HEK293T (cell line): ENCODE data around the gene AGPAT2.

ENCODE experiments used
- CTCF ChIA-PET: fragments of 350-600 bp; formaldehyde crosslinking; extraction: SDS; loops from one replicate; lab custom pipeline; 2021; ENCODE audit warnings: antibody characterized with exemption, inconsistent platforms; lab: Yijun Ruan, JAX
- POLR2A ChIA-PET: fragments of 350-600 bp; formaldehyde crosslinking; extraction: SDS; loops from one replicate; lab custom pipeline; 2020; ENCODE audit warnings: antibody characterized with exemption, inconsistent platforms; lab: Yijun Ruan, JAX
- DNase-seq: peaks from one replicate; pipeline ENCODE4 v3.0.0; 2012; ENCODE audit warnings: mixed read lengths; ENCODE audit errors: extremely low spot score
- ARNT ChIP-seq: fragments of 450-650 bp; IDR thresholded peaks from 2 replicates; pipeline ENCODE4 v1.6.1; 2017; ENCODE audit warnings: mild to moderate bottlenecking
- BHLHE40 ChIP-seq: fragments of 450-650 bp; IDR thresholded peaks from 2 replicates; pipeline ENCODE4 v1.6.1; 2016; ENCODE audit warnings: mild to moderate bottlenecking, moderate library complexity, borderline replicate concordance
- CTBP1 ChIP-seq: fragments of 450-650 bp; IDR thresholded peaks from 2 replicates; pipeline ENCODE4 v1.6.1; 2016; ENCODE audit warnings: borderline replicate concordance
- ELF4 ChIP-seq: fragments of 450-650 bp; IDR thresholded peaks from 2 replicates; pipeline ENCODE4 v1.6.1; 2017; ENCODE audit warnings: antibody characterized with exemption
- FOXA1 ChIP-seq: fragments of 450-650 bp; IDR thresholded peaks from 2 replicates; pipeline ENCODE4 v1.6.1; 2016; ENCODE audit warnings: mild to moderate bottlenecking
- FOXK2 ChIP-seq: fragments of 450-650 bp; IDR thresholded peaks from 2 replicates; pipeline ENCODE4 v1.6.1; 2016; ENCODE audit warnings: mild to moderate bottlenecking
- FOXM1 ChIP-seq: fragments of 450-650 bp; IDR thresholded peaks from 2 replicates; pipeline ENCODE4 v1.6.1; 2017; ENCODE audit warnings: mild to moderate bottlenecking, borderline replicate concordance
- HDGF ChIP-seq: fragments of 450-650 bp; IDR thresholded peaks from 2 replicates; pipeline ENCODE4 v1.6.1; 2017; ENCODE audit warnings: antibody characterized with exemption, borderline replicate concordance
- L3MBTL2 ChIP-seq: fragments of 450-650 bp; conservative IDR thresholded peaks from 2 replicates; pipeline ENCODE4 v1.6.1; 2016; ENCODE audit warnings: mild to moderate bottlenecking
- LEF1 ChIP-seq: fragments of 450-650 bp; IDR thresholded peaks from 2 replicates; pipeline ENCODE4 v1.6.1; 2017; ENCODE audit warnings: mild to moderate bottlenecking, borderline replicate concordance
- NFRKB ChIP-seq: fragments of 450-650 bp; IDR thresholded peaks from 2 replicates; pipeline ENCODE4 v1.6.1; 2016; ENCODE audit warnings: mild to moderate bottlenecking, moderate library complexity
- PKNOX1 ChIP-seq: fragments of 450-650 bp; IDR thresholded peaks from 2 replicates; pipeline ENCODE4 v1.6.1; 2016
- SP1 ChIP-seq: fragments of 450-650 bp; IDR thresholded peaks from 2 replicates; pipeline ENCODE4 v1.6.1; 2017
- SUZ12 ChIP-seq: fragments of 450-650 bp; IDR thresholded peaks from 2 replicates; pipeline ENCODE4 v1.6.1; 2016; ENCODE audit warnings: mild to moderate bottlenecking
- TARDBP ChIP-seq: fragments of 450-650 bp; IDR thresholded peaks from 2 replicates; pipeline ENCODE4 v1.6.1; 2016
- ZNF384 ChIP-seq: fragments of 450-650 bp; IDR thresholded peaks from 2 replicates; pipeline ENCODE4 v1.6.1; 2016

AGPAT2 gene

GRCh38 chr9:136717399-136717798 lies 30.1 kb upstream of the AGPAT2 start:
- ChIA-PET CTCF (no interaction called here), POLR2A (interaction anchor here (2.4 kb wide), 1 partner anchor 10 kb away, joined by 14 read pairs; no protein-coding TSS in a partner anchor)
- no peak for DNase-seq
- TF ChIP-seq CTBP1 = no peak
- no peak for TF ChIP-seq SUZ12
- TF ChIP-seq SP1 = no peak
- TF ChIP-seq ZNF384 = no peak
- TF ChIP-seq LEF1 = no peak
- no peak for TF ChIP-seq HDGF
- no peak for TF ChIP-seq FOXA1
- TF ChIP-seq L3MBTL2 = no peak
- TF ChIP-seq FOXM1 = no peak
- no peak for TF ChIP-seq ELF4
- TF ChIP-seq BHLHE40 = no peak

DNA sequence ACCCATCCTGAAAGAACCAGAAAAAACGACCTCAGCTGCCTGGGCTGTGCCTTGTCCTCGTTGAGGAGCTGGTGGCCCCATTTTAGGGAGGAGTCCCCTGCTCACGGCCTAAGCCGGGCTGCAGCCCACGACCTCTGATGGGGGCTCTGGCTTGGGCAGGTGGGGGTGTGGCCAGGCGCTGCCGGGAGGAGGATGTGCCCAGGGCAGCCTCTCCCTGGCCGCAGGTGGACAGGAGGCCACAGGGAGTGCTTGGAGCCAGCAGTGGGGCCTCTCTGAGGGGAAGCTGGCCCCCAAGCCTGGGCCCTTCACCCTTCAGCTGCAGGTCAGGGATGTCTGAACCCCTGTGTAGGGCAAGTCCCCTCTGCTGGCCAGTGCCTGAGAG lies 27.6 kb upstream of the AGPAT2 start:
- no peak for DNase-seq
- CTCF ChIA-PET = no interaction called here
- POLR2A ChIA-PET = interaction anchor here (1.0 to 3.4 kb wide), 4 partner anchors 8 to 415 kb away, joined by 3 to 26 read pairs (median 10); no protein-coding TSS in a partner anchor
- TF ChIP-seq PKNOX1 (no peak), CTBP1 (no peak), BHLHE40 (no peak), FOXM1 (no peak), ARNT (no peak), ELF4 (no peak), ZNF384 (no peak), SUZ12 (no peak), SP1 (no peak), TARDBP (no peak), FOXA1 (no peak), HDGF (no peak), LEF1 (no peak), L3MBTL2 (no peak), FOXK2 (no peak), NFRKB (no peak)

DNA sequence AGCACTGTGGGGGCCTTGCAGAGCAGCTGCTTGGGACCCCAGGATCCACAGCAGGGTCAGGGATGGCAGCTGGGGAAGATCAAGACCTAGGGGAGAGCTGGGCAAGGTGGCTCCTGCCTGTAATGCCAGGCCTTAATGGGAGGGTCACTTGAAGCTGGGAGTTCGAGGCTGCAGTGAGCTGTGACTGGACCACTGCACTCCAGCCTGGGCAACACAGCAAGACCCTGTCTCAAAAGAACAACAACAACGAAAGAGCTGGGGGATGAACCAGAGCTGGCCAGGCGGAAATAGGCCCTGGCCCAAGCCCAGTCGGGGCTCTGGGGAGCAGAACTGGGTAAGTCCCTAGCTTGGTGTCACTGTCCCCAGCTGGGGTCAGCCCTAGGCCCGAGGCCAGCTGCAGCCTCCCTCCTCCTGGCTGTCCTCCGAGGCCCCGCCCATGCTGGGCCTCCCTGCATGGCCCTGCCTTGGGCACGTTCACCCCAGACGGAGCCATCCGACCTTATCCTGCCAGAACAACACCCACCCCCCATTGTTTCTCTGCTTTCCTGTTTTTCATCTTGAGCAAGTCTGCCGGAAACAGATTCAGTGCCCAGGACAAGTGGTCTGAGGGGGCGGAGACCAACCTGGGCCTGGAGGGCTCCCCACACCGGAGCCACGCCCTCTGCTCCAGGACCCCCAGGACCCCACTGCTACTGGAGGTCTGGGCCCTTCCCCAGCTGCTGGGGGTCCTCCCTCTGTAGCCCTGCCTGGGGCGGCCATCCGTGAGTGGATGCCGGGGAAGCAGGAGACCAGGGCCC lies 27.0 kb upstream of the AGPAT2 start:
- POLR2A ChIA-PET = interaction anchor here (1.0 to 3.4 kb wide), 4 partner anchors 9 to 415 kb away, joined by 3 to 26 read pairs (median 11); no protein-coding TSS in a partner anchor
- DNase-seq = no peak
- CTCF ChIA-PET = interaction anchor here (0.7 to 1.5 kb wide), 2 partner anchors 13 to 104 kb away, joined by 3 to 12 read pairs; no protein-coding TSS in a partner anchor
- TF ChIP-seq SP1 (no peak), BHLHE40 (no peak)

DNA sequence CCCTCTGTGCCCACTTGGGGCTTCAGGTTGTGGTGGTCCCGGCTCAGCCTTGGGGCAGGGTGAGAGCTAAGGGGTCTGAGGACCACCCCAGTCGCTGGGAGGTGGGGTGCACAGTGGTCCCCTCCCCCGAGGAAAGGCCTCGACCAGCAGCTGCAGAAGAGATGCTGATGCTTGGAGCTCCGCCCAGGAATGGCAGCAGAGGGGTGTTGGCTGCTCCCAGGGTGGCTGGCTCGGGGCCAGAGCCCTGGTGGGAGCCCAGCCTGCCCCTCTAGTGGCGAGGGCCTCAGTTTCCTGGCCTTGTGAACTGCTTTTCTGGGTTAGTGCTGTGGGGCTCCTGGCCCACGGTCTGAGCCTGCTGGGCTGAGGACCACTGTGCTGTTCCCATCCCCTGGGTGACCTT lies 26.3 kb upstream of the AGPAT2 start:
- TF ChIP-seq ZNF384 = no peak
- no peak for TF ChIP-seq FOXA1
- no peak for TF ChIP-seq ARNT
- TF ChIP-seq HDGF = no peak
- TF ChIP-seq ELF4 = no peak
- no peak for TF ChIP-seq SP1
- TF ChIP-seq CTBP1 = no peak
- no peak for TF ChIP-seq FOXK2
- TF ChIP-seq PKNOX1 = no peak
- TF ChIP-seq TARDBP = no peak
- no peak for TF ChIP-seq BHLHE40
- no peak for TF ChIP-seq L3MBTL2
- TF ChIP-seq NFRKB = no peak
- POLR2A ChIA-PET = interaction anchor here (0.8 to 3.4 kb wide), 4 partner anchors 9 to 230 kb away, joined by 3 to 26 read pairs (median 11); no protein-coding TSS in a partner anchor
- no peak for DNase-seq
- CTCF ChIA-PET = interaction anchor here (0.7 to 1.5 kb wide), 3 partner anchors 13 to 107 kb away, joined by 3 to 12 read pairs (median 5); no protein-coding TSS in a partner anchor

DNA sequence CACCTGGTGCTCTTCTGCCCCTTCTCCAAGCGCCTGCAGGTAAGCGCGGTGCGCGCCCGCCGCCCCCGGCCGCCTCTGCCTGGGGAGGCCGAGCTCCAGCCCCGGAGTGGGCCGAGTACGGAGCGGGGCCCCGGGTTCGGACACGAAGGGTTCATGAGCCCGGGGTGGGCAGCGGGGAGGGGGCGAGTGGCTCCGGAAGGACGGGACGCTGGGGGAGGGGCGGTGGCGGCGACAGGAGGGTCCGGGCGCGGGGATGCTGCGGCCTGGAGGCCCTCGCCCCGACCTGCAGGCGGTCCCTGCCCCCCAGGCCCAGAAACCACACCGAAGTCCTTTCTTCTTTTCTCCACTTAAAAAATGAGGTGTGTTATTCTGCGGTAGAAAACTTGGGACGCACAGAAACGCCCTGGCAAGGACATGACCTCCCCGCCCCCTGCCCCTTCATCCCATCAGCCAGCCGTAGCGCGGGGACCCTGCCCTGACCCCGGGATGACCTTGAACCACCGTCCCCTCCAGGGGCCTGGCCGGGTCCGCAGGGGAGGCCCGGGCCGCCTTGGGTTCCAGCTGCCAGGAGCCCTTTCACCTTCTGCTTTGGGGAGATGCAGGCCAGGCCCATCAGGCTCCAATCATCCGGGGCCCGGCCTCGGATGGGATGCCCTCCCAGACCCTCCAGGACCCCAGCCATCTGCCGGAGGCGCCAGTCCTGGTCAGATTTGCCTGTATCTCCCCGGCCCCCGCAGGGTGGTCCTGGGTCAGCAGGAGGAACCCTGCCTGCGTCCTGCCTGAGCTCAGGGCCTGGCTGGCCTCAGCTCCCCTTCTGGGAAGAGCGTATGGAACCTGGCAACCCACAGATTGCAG lies 25.7 kb upstream of the AGPAT2 start:
- CTCF ChIA-PET = interaction anchor here (0.7 to 1.5 kb wide), 2 partner anchors 14 to 107 kb away, joined by 5 to 12 read pairs; no protein-coding TSS in a partner anchor
- no peak for DNase-seq
- TF ChIP-seq ZNF384 = no peak
- TF ChIP-seq SP1 = no peak
- TF ChIP-seq ARNT = no peak
- no peak for TF ChIP-seq FOXM1
- no peak for TF ChIP-seq BHLHE40
- no peak for TF ChIP-seq PKNOX1
- TF ChIP-seq SUZ12 = no peak
- no peak for TF ChIP-seq FOXK2
- TF ChIP-seq L3MBTL2 = no peak
- TF ChIP-seq FOXA1 = no peak
- no peak for TF ChIP-seq TARDBP
- POLR2A ChIA-PET = interaction anchor here (0.8 to 3.4 kb wide), 3 partner anchors 14 to 229 kb away, joined by 3 to 26 read pairs (median 6); no protein-coding TSS in a partner anchor
